Tibial nerve (tissue), 4 donors: ENCODE data around the gene MPHOSPH6.

Source experiments
- CTCF ChIP-seq, 5 experiments: fragments of 200-600 bp in 3 of 5; fragments of 450-650 bp in 2 of 5; sonication (generic) in 3 of 5; IDR thresholded peaks; one replicate each; pipeline ENCODE4 v1.5.1; 2016 to 2019; ENCODE audit warnings: antibody characterized with exemption in 5 of 5, mild to moderate bottlenecking in 3 of 5, moderate library complexity in 2 of 5
- EP300 ChIP-seq, 2 donors: sonication (generic); formaldehyde crosslinking; IDR thresholded peaks; one replicate each; pipeline ENCODE4 v1.6.1; 2017; ENCODE audit warnings: antibody characterized with exemption in 2 of 2, mild to moderate bottlenecking in 1 of 2
- POLR2A ChIP-seq, 2 donors: fragments of 450-650 bp; IDR thresholded peaks; one replicate each; pipeline ENCODE4 v1.6.1; 2017; ENCODE audit warnings: antibody characterized with exemption in 2 of 2, mild to moderate bottlenecking in 2 of 2, moderate library complexity in 2 of 2

GRCh38 chr16:82118749-82119148 is 51.3 kb downstream of the MPHOSPH6 start:
- TF ChIP-seq EP300 (IDR thresholded peaks at IDR 0.05): no peak
- TF ChIP-seq CTCF (IDR thresholded peaks at IDR 0.05): no peak
- TF ChIP-seq POLR2A (IDR thresholded peaks at IDR 0.05): no peak
